Trophoblast cell (in vitro differentiated cells and primary cell): Measurements from ENCODE around the gene GDF9.

Experiments
- DNase-seq, 2 donors: peaks; one replicate each; pipeline ENCODE4 v3.0.0-alpha.2; 2016
- H2AFZ ChIP-seq: 2 replicates; pipeline ENCODE4 v1.6.1; 2013; ENCODE audit warnings: low read length, moderate library complexity, mild to moderate bottlenecking; ENCODE audit not compliant: insufficient read depth, poor library complexity
- H2AK5ac ChIP-seq: 2 replicates; pipeline ENCODE4 v1.6.1; 2013; ENCODE audit warnings: mild to moderate bottlenecking, low read length
- H2BK120ac ChIP-seq: 2 replicates; pipeline ENCODE4 v1.6.1; 2013; ENCODE audit warnings: low read length, mild to moderate bottlenecking, moderate library complexity; ENCODE audit not compliant: insufficient read depth, poor library complexity
- H2BK12ac ChIP-seq: 2 replicates; pipeline ENCODE4 v1.6.1; 2013; ENCODE audit warnings: mild to moderate bottlenecking, low read length, moderate library complexity
- H2BK5ac ChIP-seq: 2 replicates; pipeline ENCODE4 v1.6.1; 2013; ENCODE audit warnings: low read length, low read depth, moderate library complexity, mild to moderate bottlenecking; ENCODE audit not compliant: poor library complexity
- H3K14ac ChIP-seq: 2 replicates; pipeline ENCODE4 v1.6.1; 2013; ENCODE audit warnings: mild to moderate bottlenecking, low read length
- H3K18ac ChIP-seq: 2 replicates; pipeline ENCODE4 v1.6.1; 2013; ENCODE audit warnings: mild to moderate bottlenecking, low read length
- H3K23ac ChIP-seq: 2 replicates; pipeline ENCODE4 v1.6.1; 2013; ENCODE audit warnings: low read length
- H3K27ac ChIP-seq: 2 replicates; pipeline ENCODE4 v1.5.1; 2013; ENCODE audit warnings: low read depth, mild to moderate bottlenecking, inconsistent platforms, low read length, moderate library complexity
- H3K27me3 ChIP-seq: 2 replicates; pipeline ENCODE4 v1.6.1; 2013; ENCODE audit warnings: inconsistent platforms, mild to moderate bottlenecking, low read length, moderate library complexity; ENCODE audit not compliant: insufficient read depth
- H3K36me3 ChIP-seq, 2 experiments: 1 replicate in 1 of 2; 2 replicates in 1 of 2; pipeline ENCODE4 v1.6.1; 2013; ENCODE audit warnings: low read length in 2 of 2, mild to moderate bottlenecking in 2 of 2, moderate library complexity in 1 of 2; ENCODE audit not compliant: insufficient read depth in 2 of 2, control insufficient read depth in 1 of 2
- H3K4ac ChIP-seq: 2 replicates; pipeline ENCODE4 v1.6.1; 2013; ENCODE audit warnings: low read depth, mild to moderate bottlenecking, low read length, moderate library complexity
- H3K4me1 ChIP-seq, 2 experiments: 1 replicate in 1 of 2; 2 replicates in 1 of 2; pipeline ENCODE4 v1.6.1; 2013; ENCODE audit warnings: low read length in 2 of 2, mild to moderate bottlenecking in 2 of 2, moderate library complexity in 1 of 2; ENCODE audit not compliant: insufficient read depth in 2 of 2, control insufficient read depth in 1 of 2
- H3K4me2 ChIP-seq: 2 replicates; pipeline ENCODE4 v1.6.1; 2013; ENCODE audit warnings: inconsistent platforms, mild to moderate bottlenecking, low read length, moderate library complexity
- H3K4me3 ChIP-seq: 2 replicates; pipeline ENCODE4 v1.5.1; 2013; ENCODE audit warnings: mild to moderate bottlenecking, low read depth, low read length, inconsistent platforms
- H3K79me1 ChIP-seq: one replicate; pipeline ENCODE4 v1.6.1; 2013; ENCODE audit warnings: low read length
- H3K79me2 ChIP-seq: 2 replicates; pipeline ENCODE4 v1.6.1; 2013; ENCODE audit warnings: low read length, mild to moderate bottlenecking; ENCODE audit not compliant: control insufficient read depth, insufficient read depth, poor library complexity
- H3K9ac ChIP-seq: 2 replicates; pipeline ENCODE4 v1.6.1; 2013; ENCODE audit warnings: mild to moderate bottlenecking, low read length
- H3K9me3 ChIP-seq: 2 replicates; pipeline ENCODE4 v1.6.1; 2013; ENCODE audit warnings: low read depth, mild to moderate bottlenecking, control low read depth, inconsistent platforms, low read length; ENCODE audit not compliant: insufficient read depth
- H4K12ac ChIP-seq: 2 replicates; pipeline ENCODE4 v1.6.1; 2013; ENCODE audit warnings: low read depth, mild to moderate bottlenecking, low read length, moderate library complexity
- H4K8ac ChIP-seq: 2 replicates; pipeline ENCODE4 v1.6.1; 2013; ENCODE audit warnings: low read depth, mild to moderate bottlenecking, low read length, moderate library complexity
- H4K91ac ChIP-seq: one replicate; pipeline ENCODE4 v1.6.1; 2013; ENCODE audit warnings: low read depth, mild to moderate bottlenecking, low read length, moderate library complexity
- WGBS: extraction: QIAGEN DNeasy Blood & Tissue Kit; methylation state at CpG from one replicate; pipeline ENCODE4 v1.1.7; 2013; ENCODE audit warnings: missing lambda C conversion rate; ENCODE audit not compliant: insufficient read length, insufficient coverage; ENCODE audit errors: extremely low coverage; 5-methylcytosine and 5-hydroxymethylcytosine counted together

GDF9 gene

GRCh38 chr5:132839426-132840301, 26.6 kb downstream of the GDF9 start:
- H2AK5ac ChIP-seq, result no peak overlapping the region
- H2BK12ac ChIP-seq, result no peak overlapping the region
- no peak overlapping the region for H4K12ac ChIP-seq
- no peak overlapping the region for H3K18ac ChIP-seq
- no peaks in the 10 kb centered on the region for H3K9me3 ChIP-seq
- no peak overlapping the region for H2BK120ac ChIP-seq
- H4K8ac ChIP-seq, result peak overlapping the region; percentile 21
- no CpG with 5 or more reads among the region's 8 CpGs for WGBS
- no peak overlapping the region for H3K9ac ChIP-seq
- H2AFZ ChIP-seq, result no peak overlapping the region
- H3K79me1 ChIP-seq, result no peaks in the 10 kb centered on the region
- H3K27me3 ChIP-seq, result no peaks in the 10 kb centered on the region
- no peak overlapping the region for H3K4ac ChIP-seq
- peaks cover 0 to 5% of the 10 kb centered on the region in 2 experiments for H3K4me1 ChIP-seq
- DNase-seq, result peak in 1 of 2 donors; percentile 39
- H4K91ac ChIP-seq, result peak overlapping the region; percentile 41
- no peak overlapping the region for H3K4me3 ChIP-seq
- no peaks in the 10 kb centered on the region for H3K79me2 ChIP-seq
- H3K4me2 ChIP-seq, result peak overlapping the region; percentile 9
- H3K14ac ChIP-seq, result no peak overlapping the region
- peak overlapping the region; percentile 33 for H3K27ac ChIP-seq
- H3K36me3 ChIP-seq, result no peaks in the 10 kb centered on the region
- no peak overlapping the region for H2BK5ac ChIP-seq
- no peak overlapping the region for H3K23ac ChIP-seq

DNA sequence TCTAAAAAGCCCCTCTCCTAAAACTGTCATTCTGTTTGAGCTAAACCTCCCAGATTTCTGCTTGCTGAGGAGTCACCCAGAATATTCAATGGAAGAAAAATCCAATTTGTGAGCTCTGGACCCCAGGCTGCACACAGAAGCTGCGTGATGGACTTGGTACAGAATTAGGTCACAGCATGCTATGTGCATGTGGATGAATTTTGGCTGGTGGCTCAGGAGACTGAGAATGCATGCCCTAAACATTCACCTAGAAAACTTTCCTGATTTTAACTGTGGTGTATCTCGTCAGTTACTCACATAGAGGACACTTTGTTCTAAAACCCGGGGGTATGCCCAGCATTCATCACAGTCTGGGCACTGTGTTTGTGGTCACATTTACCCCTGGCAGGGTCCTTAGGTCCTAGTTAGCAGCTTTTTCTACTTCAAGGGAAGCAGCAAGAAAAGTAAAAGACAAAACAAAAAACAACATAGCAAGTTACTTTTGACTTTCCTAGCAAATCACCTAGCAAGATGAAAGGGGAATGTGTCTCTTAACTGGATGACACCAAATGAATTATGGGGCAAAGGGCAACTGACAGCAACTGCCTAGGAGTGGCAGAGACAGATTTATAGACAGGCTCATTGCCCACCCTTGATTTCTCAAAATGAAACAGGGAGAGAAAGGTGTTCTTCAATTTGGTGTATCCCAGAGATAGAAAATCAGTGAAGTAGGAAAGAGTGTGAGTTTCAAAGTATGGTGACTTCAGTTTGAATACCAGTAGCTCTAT, 27.6 kb downstream of the GDF9 start:
- Histone ChIP-seq H4K12ac (no peak overlapping the region), H3K79me1 (no peaks in the 10 kb centered on the region), H3K18ac (no peak overlapping the region), H3K9me3 (no peaks in the 10 kb centered on the region), H2AFZ (no peak overlapping the region), H2AK5ac (no peak overlapping the region), H3K9ac (no peak overlapping the region), H4K8ac (no peak overlapping the region), H3K79me2 (no peaks in the 10 kb centered on the region), H3K27me3 (no peaks in the 10 kb centered on the region), H3K14ac (no peak overlapping the region), H3K27ac (no peak overlapping the region), H3K4me1 (peaks cover 0 to 5% of the 10 kb centered on the region in 2 experiments), H3K23ac (no peak overlapping the region), H3K4me3 (no peak overlapping the region), H4K91ac (no peak overlapping the region), H3K4me2 (no peak overlapping the region), H2BK120ac (no peak overlapping the region), H3K36me3 (no peaks in the 10 kb centered on the region), H2BK5ac (no peak overlapping the region), H3K4ac (no peak overlapping the region), H2BK12ac (no peak overlapping the region)
- no peak for DNase-seq
- WGBS, result no CpG with 5 or more reads among the region's 3 CpGs

DNA sequence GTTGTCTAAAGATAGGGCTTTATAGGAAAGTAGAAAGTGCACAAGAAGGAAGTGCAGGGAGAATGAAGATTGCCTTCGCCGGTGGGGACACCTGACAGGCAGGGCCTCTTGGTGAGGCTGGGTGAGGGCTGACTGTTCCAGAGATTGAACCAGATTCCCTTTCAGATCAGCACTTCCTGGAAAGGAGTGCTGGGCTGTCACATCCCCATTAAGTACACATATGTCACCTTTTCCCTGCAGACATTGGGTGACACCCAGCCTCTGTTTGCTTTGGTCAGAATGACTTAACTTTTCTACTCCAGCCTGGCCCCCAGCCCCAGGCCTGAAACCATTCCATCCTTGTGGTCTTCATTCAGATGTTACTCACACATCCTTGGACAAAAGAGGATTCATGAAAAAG, 28.4 kb downstream of the GDF9 start:
- peaks cover 0 to 5% of the 10 kb centered on the region in 2 experiments for H3K4me1 ChIP-seq
- no peak overlapping the region for H4K12ac ChIP-seq
- no peak overlapping the region for H3K27ac ChIP-seq
- no peak overlapping the region for H2BK120ac ChIP-seq
- H3K4ac ChIP-seq, result no peak overlapping the region
- H3K27me3 ChIP-seq, result no peaks in the 10 kb centered on the region
- H2BK5ac ChIP-seq, result no peak overlapping the region
- H3K36me3 ChIP-seq, result no peaks in the 10 kb centered on the region
- H2AFZ ChIP-seq, result peak overlapping the region; percentile 32
- no peak overlapping the region for H4K8ac ChIP-seq
- H3K23ac ChIP-seq, result no peak overlapping the region
- no CpG with 5 or more reads among the region's 2 CpGs for WGBS
- no peaks in the 10 kb centered on the region for H3K9me3 ChIP-seq
- no peak overlapping the region for H3K9ac ChIP-seq
- no peaks in the 10 kb centered on the region for H3K79me1 ChIP-seq
- H3K4me3 ChIP-seq, result no peak overlapping the region
- H3K4me2 ChIP-seq, result no peak overlapping the region
- no peak overlapping the region for H3K18ac ChIP-seq
- no peak overlapping the region for H4K91ac ChIP-seq
- no peaks in the 10 kb centered on the region for H3K79me2 ChIP-seq
- no peak overlapping the region for H2AK5ac ChIP-seq
- H3K14ac ChIP-seq, result no peak overlapping the region
- no peak for DNase-seq
- H2BK12ac ChIP-seq, result no peak overlapping the region

DNA sequence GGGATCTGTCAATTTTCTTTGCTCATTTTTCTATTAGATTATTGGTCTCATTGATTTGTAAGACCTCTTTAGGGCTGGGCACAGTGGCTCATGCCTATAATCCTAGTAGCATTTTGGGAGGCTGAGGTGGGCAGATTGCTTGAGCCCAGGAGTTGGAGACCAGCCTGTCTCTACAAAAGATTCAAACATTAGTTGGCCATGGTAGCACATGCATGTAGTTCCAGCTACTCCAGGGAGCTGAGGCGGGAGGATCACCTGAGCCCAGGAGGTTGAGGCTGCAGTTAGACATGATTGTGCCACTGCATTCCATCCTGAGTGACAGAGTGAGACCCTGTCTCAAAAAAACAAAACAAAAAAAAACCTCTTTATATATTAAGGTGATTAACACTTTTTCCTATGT, 29.4 kb downstream of the GDF9 start:
- no peaks in the 10 kb centered on the region for H3K9me3 ChIP-seq
- H2BK5ac ChIP-seq, result no peak overlapping the region
- H4K91ac ChIP-seq, result no peak overlapping the region
- H3K4me1 ChIP-seq, result peaks cover 0 to 5% of the 10 kb centered on the region in 2 experiments
- H3K18ac ChIP-seq, result no peak overlapping the region
- H3K27ac ChIP-seq, result no peak overlapping the region
- no peak overlapping the region for H3K4me2 ChIP-seq
- H4K12ac ChIP-seq, result no peak overlapping the region
- no peaks in the 10 kb centered on the region for H3K79me2 ChIP-seq
- no peak overlapping the region for H3K14ac ChIP-seq
- WGBS, result no CpG with 5 or more reads among the region's 1 CpG
- no peak overlapping the region for H3K4me3 ChIP-seq
- H3K9ac ChIP-seq, result no peak overlapping the region
- no peak overlapping the region for H3K23ac ChIP-seq
- no peak overlapping the region for H4K8ac ChIP-seq
- no peak overlapping the region for H2BK120ac ChIP-seq
- H2BK12ac ChIP-seq, result no peak overlapping the region
- H3K36me3 ChIP-seq, result no peaks in the 10 kb centered on the region
- H3K4ac ChIP-seq, result no peak overlapping the region
- no peak for DNase-seq
- H2AFZ ChIP-seq, result no peak overlapping the region
- no peaks in the 10 kb centered on the region for H3K27me3 ChIP-seq
- H3K79me1 ChIP-seq, result no peaks in the 10 kb centered on the region
- no peak overlapping the region for H2AK5ac ChIP-seq
